ENCODE results near the gene ANKS1B.

ANKS1B gene

DNA sequence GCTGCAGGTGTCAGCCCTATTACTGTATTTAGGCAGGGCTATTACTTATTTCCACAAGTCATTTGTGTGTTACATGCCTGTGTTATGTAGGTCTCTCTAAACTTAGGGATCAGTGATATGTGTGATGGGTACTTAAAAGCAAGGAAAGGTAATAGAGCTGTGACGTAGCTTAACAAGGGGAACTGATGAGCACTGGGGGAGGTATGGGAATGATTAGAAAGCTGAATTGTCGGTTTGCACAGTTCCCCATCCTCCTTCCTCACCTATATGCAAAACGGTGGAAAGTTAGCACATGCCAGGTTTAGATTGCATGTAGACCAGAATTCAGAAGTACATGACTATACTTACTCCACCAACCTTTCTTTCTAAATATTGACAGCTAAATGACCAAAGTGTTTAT is 831.4 kb downstream of the ANKS1B start:
- Histone ChIP-seq H3K4me3 (ENCODE audit: low read depth, low read length) (no peak overlapping the region), H3K36me3 (replicated peaks) (no peaks in the 10 kb centered on the region), H3K27ac (no peak overlapping the region), H3K27me3 (replicated peaks) (no peaks in the 10 kb centered on the region)
- in situ Hi-C loops (cut with HindIII; ENCODE audit: low pct_ligation_motif_present, low sequenced_read_pairs): no loop called here
- TF ChIP-seq, protein P1, sequence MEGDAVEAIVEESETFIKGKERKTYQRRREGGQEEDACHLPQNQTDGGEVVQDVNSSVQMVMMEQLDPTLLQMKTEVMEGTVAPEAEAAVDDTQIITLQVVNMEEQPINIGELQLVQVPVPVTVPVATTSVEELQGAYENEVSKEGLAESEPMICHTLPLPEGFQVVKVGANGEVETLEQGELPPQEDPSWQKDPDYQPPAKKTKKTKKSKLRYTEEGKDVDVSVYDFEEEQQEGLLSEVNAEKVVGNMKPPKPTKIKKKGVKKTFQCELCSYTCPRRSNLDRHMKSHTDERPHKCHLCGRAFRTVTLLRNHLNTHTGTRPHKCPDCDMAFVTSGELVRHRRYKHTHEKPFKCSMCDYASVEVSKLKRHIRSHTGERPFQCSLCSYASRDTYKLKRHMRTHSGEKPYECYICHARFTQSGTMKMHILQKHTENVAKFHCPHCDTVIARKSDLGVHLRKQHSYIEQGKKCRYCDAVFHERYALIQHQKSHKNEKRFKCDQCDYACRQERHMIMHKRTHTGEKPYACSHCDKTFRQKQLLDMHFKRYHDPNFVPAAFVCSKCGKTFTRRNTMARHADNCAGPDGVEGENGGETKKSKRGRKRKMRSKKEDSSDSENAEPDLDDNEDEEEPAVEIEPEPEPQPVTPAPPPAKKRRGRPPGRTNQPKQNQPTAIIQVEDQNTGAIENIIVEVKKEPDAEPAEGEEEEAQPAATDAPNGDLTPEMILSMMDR (IDR thresholded peaks at IDR 0.05; ENCODE audit: low read depth, low read length, missing control alignments): no peak
- no peak for DNase-seq

DNA sequence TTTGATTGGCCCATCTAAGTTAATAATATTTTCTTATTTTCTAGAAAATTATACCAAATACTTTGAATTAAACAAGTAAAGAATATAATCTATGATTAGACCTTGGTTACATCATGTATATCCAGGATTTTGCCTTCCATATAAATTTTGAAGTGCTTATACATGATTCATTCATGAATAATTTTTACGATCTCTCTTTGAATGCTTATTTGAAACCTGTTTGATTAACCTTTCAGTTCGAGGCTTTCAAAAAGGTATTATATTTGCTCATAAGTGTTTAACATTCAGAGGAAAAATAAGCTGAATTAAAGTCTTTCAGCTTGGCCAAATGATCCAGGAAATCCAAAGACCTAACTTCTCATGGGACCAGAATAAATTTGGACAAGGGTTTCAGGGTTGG is 832.4 kb downstream of the ANKS1B start:
- Histone ChIP-seq H3K4me3 (ENCODE audit: low read depth, low read length) (no peak overlapping the region), H3K36me3 (replicated peaks) (no peaks in the 10 kb centered on the region), H3K27me3 (replicated peaks) (no peaks in the 10 kb centered on the region), H3K27ac (no peak overlapping the region)
- in situ Hi-C loops (cut with HindIII; ENCODE audit: low pct_ligation_motif_present, low sequenced_read_pairs): no loop called here
- TF ChIP-seq, protein P1 (IDR thresholded peaks at IDR 0.05; ENCODE audit: low read depth, low read length, missing control alignments): no peak
- no peak for DNase-seq

DNA sequence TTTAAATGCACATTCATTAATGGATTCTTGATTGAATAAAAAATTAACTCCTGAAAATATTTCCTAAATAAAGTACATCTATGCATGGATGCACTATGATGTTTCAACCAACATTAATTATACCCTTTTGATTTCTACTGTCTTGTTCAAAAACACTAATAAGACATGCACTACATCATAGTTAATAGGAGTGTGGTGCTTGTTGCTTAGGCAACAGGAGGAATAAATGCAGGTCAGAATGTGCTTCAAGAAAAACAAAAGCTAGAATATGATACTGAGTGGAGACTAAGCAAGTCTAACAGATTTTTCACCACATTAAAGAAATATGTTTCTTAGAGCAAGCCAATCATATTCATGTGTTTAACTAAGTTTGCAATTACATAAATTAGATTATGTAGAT is 833.0 kb downstream of the ANKS1B start:
- TF ChIP-seq, protein P1 (IDR thresholded peaks at IDR 0.05; ENCODE audit: low read depth, low read length, missing control alignments): no peak
- in situ Hi-C loops (cut with HindIII; ENCODE audit: low pct_ligation_motif_present, low sequenced_read_pairs): no loop called here
- Histone ChIP-seq H3K27me3 (replicated peaks) (no peaks in the 10 kb centered on the region), H3K27ac (no peak overlapping the region), H3K36me3 (replicated peaks) (no peaks in the 10 kb centered on the region), H3K4me3 (ENCODE audit: low read depth, low read length) (no peak overlapping the region)
- DNase-seq: no peak

DNA sequence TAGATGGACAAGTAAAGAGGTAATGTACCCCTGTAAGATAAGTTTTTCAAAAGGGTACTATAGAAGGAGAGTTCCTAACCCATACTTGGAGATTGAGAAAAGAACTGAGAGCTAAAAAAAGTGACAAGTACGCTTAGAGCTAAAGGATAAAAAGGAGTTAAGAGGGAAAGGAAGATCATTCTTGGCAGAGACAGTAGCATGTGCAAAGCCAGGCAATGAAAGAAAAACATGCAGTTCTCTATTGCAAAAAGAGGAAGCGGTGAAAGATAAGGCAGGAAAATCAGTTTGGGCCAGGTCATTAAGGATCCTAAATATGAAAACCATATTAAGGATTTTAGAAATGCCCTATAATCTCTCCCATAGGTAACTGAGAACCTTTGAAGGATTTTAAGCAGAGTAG is 837.6 kb downstream of the ANKS1B start:
- H3K4me3 ChIP-seq (ENCODE audit: low read depth, low read length): no peak overlapping the region
- in situ Hi-C loops (cut with HindIII; ENCODE audit: low pct_ligation_motif_present, low sequenced_read_pairs): no loop called here
- no peak overlapping the region for H3K27ac ChIP-seq
- H3K36me3 ChIP-seq (replicated peaks): no peaks in the 10 kb centered on the region
- no peaks in the 10 kb centered on the region for H3K27me3 ChIP-seq (replicated peaks)
- TF ChIP-seq, protein P1 (IDR thresholded peaks at IDR 0.05; ENCODE audit: low read depth, low read length, missing control alignments): no peak
- DNase-seq: no peak

DNA sequence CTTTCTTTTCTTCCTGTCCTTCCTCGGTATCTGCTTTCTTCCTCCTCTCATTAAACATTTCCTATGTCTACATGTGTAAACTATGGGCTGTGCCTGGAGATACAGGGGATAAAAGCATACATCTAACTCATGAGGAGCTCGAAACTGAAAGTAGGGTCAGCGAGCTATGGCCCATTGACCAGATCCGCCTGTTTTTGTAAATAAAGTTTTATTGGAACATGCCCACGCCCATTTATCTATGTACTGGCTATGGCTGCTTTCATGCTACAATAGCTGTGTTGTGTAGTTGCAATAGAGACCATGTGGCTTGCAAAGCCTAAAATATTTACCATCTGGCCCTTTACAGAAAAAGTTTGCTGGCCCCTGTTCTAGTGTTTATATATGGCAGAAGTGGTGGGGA is 838.0 kb downstream of the ANKS1B start:
- in situ Hi-C loops (cut with HindIII; ENCODE audit: low pct_ligation_motif_present, low sequenced_read_pairs): no loop called here
- TF ChIP-seq, protein P1 (IDR thresholded peaks at IDR 0.05; ENCODE audit: low read depth, low read length, missing control alignments): no peak
- no peaks in the 10 kb centered on the region for H3K27me3 ChIP-seq (replicated peaks)
- no peak for DNase-seq
- H3K36me3 ChIP-seq (replicated peaks): no peaks in the 10 kb centered on the region
- no peak overlapping the region for H3K4me3 ChIP-seq (ENCODE audit: low read depth, low read length)
- H3K27ac ChIP-seq: no peak overlapping the region

DNA sequence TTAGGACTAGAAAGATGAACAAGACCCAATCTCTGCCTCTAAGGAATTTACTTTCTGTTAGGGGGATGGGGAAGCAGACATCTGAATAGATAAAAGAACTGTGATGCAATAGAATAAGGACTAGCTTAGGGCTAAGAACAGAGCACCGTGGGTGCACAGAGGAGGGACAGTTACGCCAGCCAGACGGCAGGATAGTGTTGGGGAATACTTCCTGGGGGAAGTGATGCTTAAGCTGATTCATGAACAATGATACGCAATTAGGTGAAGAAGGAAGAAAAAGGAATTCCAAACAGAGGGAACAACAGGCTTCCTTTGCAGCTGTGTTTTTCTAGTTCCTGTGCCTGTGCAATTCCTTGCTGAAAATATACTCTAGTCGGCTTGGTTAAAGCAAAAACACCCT is 838.6 kb downstream of the ANKS1B start:
- no peak for DNase-seq
- Histone ChIP-seq H3K27ac (no peak overlapping the region), H3K27me3 (replicated peaks) (no peaks in the 10 kb centered on the region), H3K4me3 (ENCODE audit: low read depth, low read length) (no peak overlapping the region), H3K36me3 (replicated peaks) (no peaks in the 10 kb centered on the region)
- TF ChIP-seq, protein P1 (IDR thresholded peaks at IDR 0.05; ENCODE audit: low read depth, low read length, missing control alignments): no peak
- in situ Hi-C loops (cut with HindIII; ENCODE audit: low pct_ligation_motif_present, low sequenced_read_pairs): no loop called here

All from brain microvascular endothelial cell (primary cell).